OCI-LY7 (cell line): ENCODE results near the gene C1orf50.

ENCODE experiments used
- EZH2phosphoT487 ChIP-seq: fragments of 200-600 bp; sonication (generic); IDR thresholded peaks from 2 replicates; pipeline ENCODE4 v1.6.1; 2018; ENCODE audit warnings: low read depth, borderline replicate concordance, mild to moderate bottlenecking, mixed run types, antibody characterized with exemption, low read length, moderate library complexity, mixed read lengths
- TF ChIP-seq, protein P1 (sequence below): fragments of 200-600 bp; sonication (generic); conservative IDR thresholded peaks from 2 replicates; pipeline ENCODE4 v1.5.1; 2014; ENCODE audit warnings: mild to moderate bottlenecking, antibody characterized with exemption, low read length, moderate library complexity, mixed read lengths

DNA sequence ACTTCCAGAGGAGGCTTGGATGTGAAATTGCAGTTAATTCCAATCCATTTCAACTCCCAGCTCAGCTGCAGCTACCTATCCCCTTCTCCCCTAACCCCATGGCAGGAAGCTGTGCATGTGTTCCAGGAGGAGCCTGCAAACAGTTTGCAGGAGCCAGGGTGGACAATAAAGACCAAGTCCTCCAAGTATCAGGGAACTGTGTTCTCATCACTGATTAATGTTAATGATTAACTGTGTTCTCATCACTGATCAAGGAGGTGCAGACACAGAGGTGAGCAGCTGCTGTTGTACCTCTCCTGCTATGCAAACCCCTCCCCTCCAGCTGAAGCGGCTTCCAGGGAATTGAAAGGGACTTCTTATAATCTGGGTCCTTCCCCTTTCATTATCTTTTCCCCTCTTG is 46.2 kb upstream of the C1orf50 start:
- TF ChIP-seq, protein P1, sequence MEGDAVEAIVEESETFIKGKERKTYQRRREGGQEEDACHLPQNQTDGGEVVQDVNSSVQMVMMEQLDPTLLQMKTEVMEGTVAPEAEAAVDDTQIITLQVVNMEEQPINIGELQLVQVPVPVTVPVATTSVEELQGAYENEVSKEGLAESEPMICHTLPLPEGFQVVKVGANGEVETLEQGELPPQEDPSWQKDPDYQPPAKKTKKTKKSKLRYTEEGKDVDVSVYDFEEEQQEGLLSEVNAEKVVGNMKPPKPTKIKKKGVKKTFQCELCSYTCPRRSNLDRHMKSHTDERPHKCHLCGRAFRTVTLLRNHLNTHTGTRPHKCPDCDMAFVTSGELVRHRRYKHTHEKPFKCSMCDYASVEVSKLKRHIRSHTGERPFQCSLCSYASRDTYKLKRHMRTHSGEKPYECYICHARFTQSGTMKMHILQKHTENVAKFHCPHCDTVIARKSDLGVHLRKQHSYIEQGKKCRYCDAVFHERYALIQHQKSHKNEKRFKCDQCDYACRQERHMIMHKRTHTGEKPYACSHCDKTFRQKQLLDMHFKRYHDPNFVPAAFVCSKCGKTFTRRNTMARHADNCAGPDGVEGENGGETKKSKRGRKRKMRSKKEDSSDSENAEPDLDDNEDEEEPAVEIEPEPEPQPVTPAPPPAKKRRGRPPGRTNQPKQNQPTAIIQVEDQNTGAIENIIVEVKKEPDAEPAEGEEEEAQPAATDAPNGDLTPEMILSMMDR: no peak
- TF ChIP-seq EZH2phosphoT487: no peak
